HG02938 (cell line): ENCODE measurements around the gene ASAP2.

Source experiments
- ATAC-seq: cut with Tn5 transposase; IDR thresholded peaks from one replicate; pipeline ENCODE4 v1.9.1; 2021; ENCODE audit warnings: mild to moderate bottlenecking, moderate library complexity; ENCODE audit not compliant: unreplicated experiment

ASAP2 gene

GRCh38 chr2:9341337-9341887 is 134.8 kb downstream of the ASAP2 start:
- no peak for ATAC-seq

- no peak for ATAC-seq
These were observed 136.0 kb downstream of the ASAP2 start for GRCh38 chr2:9342659-9343058.

GRCh38 chr2:9343524-9343923 is 136.9 kb downstream of the ASAP2 start:
- ATAC-seq: no peak

- no peak for ATAC-seq
These were observed 137.8 kb downstream of the ASAP2 start for GRCh38 chr2:9344434-9344833.

- ATAC-seq: no peak
These were observed 138.7 kb downstream of the ASAP2 start for GRCh38 chr2:9345343-9345742.

- no peak for ATAC-seq
These were observed 139.4 kb downstream of the ASAP2 start for GRCh38 chr2:9345997-9346396.

- ATAC-seq: no peak
These were observed 140.3 kb downstream of the ASAP2 start for GRCh38 chr2:9346885-9347284.

- ATAC-seq: no peak
These were observed 140.8 kb downstream of the ASAP2 start for GRCh38 chr2:9347411-9347881.

- no peak for ATAC-seq
These were observed 147.7 kb downstream of the ASAP2 start for GRCh38 chr2:9354318-9354717.

- ATAC-seq: no peak
These were observed 148.7 kb downstream of the ASAP2 start for GRCh38 chr2:9355270-9355669.

- ATAC-seq: no peak
These were observed 149.1 kb downstream of the ASAP2 start for GRCh38 chr2:9355716-9356115.

GRCh38 chr2:9356261-9356660 is 149.6 kb downstream of the ASAP2 start:
- ATAC-seq: no peak

- ATAC-seq: no peak
These were observed 152.2 kb downstream of the ASAP2 start for GRCh38 chr2:9358846-9359245.

GRCh38 chr2:9359463-9359862 is 152.9 kb downstream of the ASAP2 start:
- ATAC-seq: no peak

GRCh38 chr2:9360110-9360509 is 153.5 kb downstream of the ASAP2 start:
- no peak for ATAC-seq

GRCh38 chr2:9360701-9361100 is 154.1 kb downstream of the ASAP2 start:
- no peak for ATAC-seq

- ATAC-seq: no peak
These were observed 157.8 kb downstream of the ASAP2 start for GRCh38 chr2:9364373-9364772.

GRCh38 chr2:9364791-9365497 is 158.3 kb downstream of the ASAP2 start:
- no peak for ATAC-seq

GRCh38 chr2:9365498-9366019 is 158.9 kb downstream of the ASAP2 start:
- no peak for ATAC-seq

- no peak for ATAC-seq
These were observed 159.4 kb downstream of the ASAP2 start for GRCh38 chr2:9366026-9366425.

- no peak for ATAC-seq
These were observed 164.1 kb downstream of the ASAP2 start for GRCh38 chr2:9370746-9371145.

- no peak for ATAC-seq
These were observed 166.4 kb downstream of the ASAP2 start for GRCh38 chr2:9373047-9373446.

- ATAC-seq: no peak
These were observed 166.9 kb downstream of the ASAP2 start for GRCh38 chr2:9373476-9373875.
